Activated B cell treated with CpG ODN at 0.5 μM for 24 hours (primary cell): ENCODE data around the gene CALML5. TPM values are rescaled to one million over a fixed set of nuclear protein-coding genes. Genes with fewer than 3 reads are reported as not detected.

Experiments
- ATAC-seq: fragments of 200-7000 bp; cut with Tn5 transposase; one replicate; pipeline ENCODE4 v1.10.0; 2021; ENCODE audit warnings: low read depth, mild to moderate bottlenecking, moderate library complexity
- CTCF ChIA-PET: fragments of 350-600 bp; sonication (Branson Sonifier 250); formaldehyde crosslinking; loops from one replicate; lab custom pipeline; 2021; ENCODE audit warnings: antibody characterized with exemption; lab: Charles Lee
- POLR2A ChIA-PET: fragments of 350-600 bp; sonication (Branson Sonifier 250); formaldehyde crosslinking; loops from one replicate; lab custom pipeline; 2021; ENCODE audit warnings: antibody characterized with exemption; lab: Charles Lee
- DNase-seq: peaks from one replicate; pipeline ENCODE4 v3.0.0; 2022
- H3K27ac Mint-ChIP-seq: one replicate; pipeline ENCODE4 v1.8.0; 2020; ENCODE audit warnings: mixed read lengths
- H3K27me3 Mint-ChIP-seq: one replicate; pipeline ENCODE4 v1.8.0; 2021; ENCODE audit warnings: mixed read lengths
- H3K36me3 Mint-ChIP-seq: one replicate; pipeline ENCODE4 v1.8.0; 2021; ENCODE audit warnings: low read depth, mixed read lengths
- H3K4me1 Mint-ChIP-seq: one replicate; pipeline ENCODE4 v1.8.0; 2021; ENCODE audit warnings: mixed read lengths
- H3K4me3 Mint-ChIP-seq: one replicate; pipeline ENCODE4 v1.8.0; 2020; ENCODE audit warnings: mild to moderate bottlenecking, mixed read lengths
- H3K9me3 Mint-ChIP-seq: one replicate; pipeline ENCODE4 v1.8.0; 2020; ENCODE audit warnings: mixed read lengths
- intact Hi-C: fragments of 100-400 bp; cut with micrococcal nuclease; formaldehyde crosslinking; loops from one replicate; pipeline ENCODE4 v1.15.1; 2024
- total RNA-seq: library from RNA; stranded (reverse); gene quantifications from 2 replicates; pipeline ENCODE4 v1.2.3, GENCODE V29; 2022
- TF ChIP-seq, protein P1 (sequence below): fragments of 200-600 bp; IDR thresholded peaks from one replicate; pipeline ENCODE4 v1.8.0; 2022; ENCODE audit warnings: antibody characterized with exemption, mild to moderate bottlenecking

CALML5 gene
- total RNA-seq, 1 donor from 2014 or later = not detected

DNA sequence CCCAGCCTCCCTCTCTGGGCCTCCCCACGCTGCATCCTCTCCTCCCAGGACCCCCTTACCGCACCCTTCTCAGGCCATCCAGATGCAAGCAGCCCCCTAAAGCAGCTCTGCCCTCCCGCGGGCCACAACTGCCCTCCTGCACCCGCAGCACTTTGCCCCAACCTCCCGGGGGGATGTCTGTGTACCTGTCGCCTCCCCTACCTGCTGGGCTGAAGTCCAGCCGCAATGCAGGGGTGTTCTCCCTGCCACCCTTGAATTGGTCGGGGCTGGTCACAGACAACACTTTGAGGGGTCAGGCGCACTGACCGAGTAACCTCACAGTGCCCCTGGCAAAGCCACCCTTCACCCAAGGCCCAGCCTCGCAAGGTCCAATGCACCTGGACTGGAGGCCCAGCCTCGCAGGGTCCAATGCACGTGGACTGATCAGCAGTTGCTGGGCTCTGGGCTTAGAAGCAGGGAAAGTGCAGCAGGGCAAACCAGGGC is 8.3 kb upstream of the CALML5 start:
- H3K4me1 Mint-ChIP-seq = no peaks in the 10 kb centered on the region
- DNase-seq = no peak
- no peak overlapping the region for H3K27ac Mint-ChIP-seq
- H3K27me3 Mint-ChIP-seq = peaks cover 8% of the 10 kb centered on the region
- CTCF ChIA-PET = no interaction called here
- POLR2A ChIA-PET = no interaction called here
- no peak for ATAC-seq
- intact Hi-C loops = no loop called here
- H3K4me3 Mint-ChIP-seq = no peak overlapping the region
- TF ChIP-seq, protein P1, sequence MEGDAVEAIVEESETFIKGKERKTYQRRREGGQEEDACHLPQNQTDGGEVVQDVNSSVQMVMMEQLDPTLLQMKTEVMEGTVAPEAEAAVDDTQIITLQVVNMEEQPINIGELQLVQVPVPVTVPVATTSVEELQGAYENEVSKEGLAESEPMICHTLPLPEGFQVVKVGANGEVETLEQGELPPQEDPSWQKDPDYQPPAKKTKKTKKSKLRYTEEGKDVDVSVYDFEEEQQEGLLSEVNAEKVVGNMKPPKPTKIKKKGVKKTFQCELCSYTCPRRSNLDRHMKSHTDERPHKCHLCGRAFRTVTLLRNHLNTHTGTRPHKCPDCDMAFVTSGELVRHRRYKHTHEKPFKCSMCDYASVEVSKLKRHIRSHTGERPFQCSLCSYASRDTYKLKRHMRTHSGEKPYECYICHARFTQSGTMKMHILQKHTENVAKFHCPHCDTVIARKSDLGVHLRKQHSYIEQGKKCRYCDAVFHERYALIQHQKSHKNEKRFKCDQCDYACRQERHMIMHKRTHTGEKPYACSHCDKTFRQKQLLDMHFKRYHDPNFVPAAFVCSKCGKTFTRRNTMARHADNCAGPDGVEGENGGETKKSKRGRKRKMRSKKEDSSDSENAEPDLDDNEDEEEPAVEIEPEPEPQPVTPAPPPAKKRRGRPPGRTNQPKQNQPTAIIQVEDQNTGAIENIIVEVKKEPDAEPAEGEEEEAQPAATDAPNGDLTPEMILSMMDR = no peak
- H3K9me3 Mint-ChIP-seq = no peaks in the 10 kb centered on the region
- H3K36me3 Mint-ChIP-seq = no peaks in the 10 kb centered on the region

DNA sequence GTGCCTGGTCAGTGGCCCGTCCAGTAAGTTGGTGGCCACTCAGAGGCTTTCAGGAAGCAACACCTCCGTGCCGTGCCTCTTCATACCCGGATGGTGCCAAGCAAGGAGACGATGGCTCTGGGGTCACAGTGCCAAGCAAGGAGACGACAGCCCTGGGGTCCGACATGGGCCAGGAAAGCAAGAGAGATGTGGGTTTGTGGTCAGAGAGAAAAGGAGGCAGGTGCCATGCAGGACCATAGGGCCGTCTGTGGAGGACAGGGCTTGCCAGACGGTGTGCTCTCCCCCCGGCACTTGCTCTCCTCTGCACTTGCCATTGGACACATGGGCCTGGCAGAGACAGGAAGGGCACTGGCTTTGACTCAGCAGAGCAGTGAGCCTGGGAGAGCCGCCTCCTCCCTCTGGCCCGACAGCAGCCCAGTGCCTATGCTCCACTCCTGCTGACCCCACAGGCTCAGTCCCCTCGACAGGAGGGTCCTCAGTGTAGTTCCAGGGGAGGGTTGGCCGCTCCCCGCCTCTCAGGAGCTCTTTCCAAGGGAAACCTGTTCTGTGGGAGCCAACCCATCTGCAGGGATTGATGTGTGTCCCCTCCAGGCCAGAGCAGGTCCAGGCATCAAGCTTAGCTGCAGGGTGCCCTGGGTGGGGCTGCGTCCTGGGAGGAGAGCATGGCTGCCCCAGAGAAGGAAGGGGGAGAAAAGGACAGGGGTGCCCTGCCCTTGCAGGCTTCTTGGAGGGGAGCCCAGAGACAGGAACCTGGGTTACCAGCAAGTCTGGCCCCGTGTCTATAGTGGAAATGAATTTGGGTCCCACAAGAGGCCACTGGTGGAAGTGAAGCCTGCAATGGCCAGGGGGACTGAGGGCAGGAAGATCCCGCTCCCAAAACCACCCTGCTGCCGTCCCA is 7.6 kb upstream of the CALML5 start:
- Mint-ChIP-seq H3K9me3 (no peaks in the 10 kb centered on the region), H3K27me3 (peaks cover 2% of the 10 kb centered on the region), H3K4me3 (no peak overlapping the region), H3K4me1 (no peaks in the 10 kb centered on the region), H3K36me3 (no peaks in the 10 kb centered on the region), H3K27ac (no peak overlapping the region)
- no peak for DNase-seq
- intact Hi-C loops = no loop called here
- ATAC-seq = no peak
- ChIA-PET CTCF (no interaction called here), POLR2A (no interaction called here)
- TF ChIP-seq, protein P1 = no peak

DNA sequence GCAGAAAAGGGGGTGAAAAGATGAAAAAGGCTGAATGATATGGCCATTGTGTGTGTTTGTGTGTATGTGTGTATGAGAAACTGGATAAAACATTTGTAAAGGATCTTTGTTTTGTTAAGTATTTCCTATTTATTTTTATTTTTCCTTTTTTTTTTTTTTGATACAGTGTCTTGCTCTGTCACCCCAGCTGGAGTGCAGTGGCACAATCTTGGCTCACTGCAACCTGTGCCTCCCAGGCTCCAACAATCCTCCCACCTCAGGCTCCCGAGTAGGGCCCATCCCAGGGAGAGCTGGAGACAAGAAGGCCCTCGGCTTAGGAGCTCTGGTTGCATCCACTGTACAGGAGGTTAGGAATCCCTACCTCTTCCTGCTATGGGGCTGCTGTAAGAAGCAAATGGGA is 6.9 kb upstream of the CALML5 start:
- DNase-seq (no peak), ATAC-seq (no peak)
- POLR2A ChIA-PET = no interaction called here
- CTCF ChIA-PET = no interaction called here
- H3K4me1 Mint-ChIP-seq = no peaks in the 10 kb centered on the region
- TF ChIP-seq, protein P1 = no peak
- H3K27ac Mint-ChIP-seq = no peak overlapping the region
- intact Hi-C loops = no loop called here
- no peaks in the 10 kb centered on the region for H3K36me3 Mint-ChIP-seq
- no peaks in the 10 kb centered on the region for H3K9me3 Mint-ChIP-seq
- peaks cover 1% of the 10 kb centered on the region for H3K27me3 Mint-ChIP-seq
- no peak overlapping the region for H3K4me3 Mint-ChIP-seq

DNA sequence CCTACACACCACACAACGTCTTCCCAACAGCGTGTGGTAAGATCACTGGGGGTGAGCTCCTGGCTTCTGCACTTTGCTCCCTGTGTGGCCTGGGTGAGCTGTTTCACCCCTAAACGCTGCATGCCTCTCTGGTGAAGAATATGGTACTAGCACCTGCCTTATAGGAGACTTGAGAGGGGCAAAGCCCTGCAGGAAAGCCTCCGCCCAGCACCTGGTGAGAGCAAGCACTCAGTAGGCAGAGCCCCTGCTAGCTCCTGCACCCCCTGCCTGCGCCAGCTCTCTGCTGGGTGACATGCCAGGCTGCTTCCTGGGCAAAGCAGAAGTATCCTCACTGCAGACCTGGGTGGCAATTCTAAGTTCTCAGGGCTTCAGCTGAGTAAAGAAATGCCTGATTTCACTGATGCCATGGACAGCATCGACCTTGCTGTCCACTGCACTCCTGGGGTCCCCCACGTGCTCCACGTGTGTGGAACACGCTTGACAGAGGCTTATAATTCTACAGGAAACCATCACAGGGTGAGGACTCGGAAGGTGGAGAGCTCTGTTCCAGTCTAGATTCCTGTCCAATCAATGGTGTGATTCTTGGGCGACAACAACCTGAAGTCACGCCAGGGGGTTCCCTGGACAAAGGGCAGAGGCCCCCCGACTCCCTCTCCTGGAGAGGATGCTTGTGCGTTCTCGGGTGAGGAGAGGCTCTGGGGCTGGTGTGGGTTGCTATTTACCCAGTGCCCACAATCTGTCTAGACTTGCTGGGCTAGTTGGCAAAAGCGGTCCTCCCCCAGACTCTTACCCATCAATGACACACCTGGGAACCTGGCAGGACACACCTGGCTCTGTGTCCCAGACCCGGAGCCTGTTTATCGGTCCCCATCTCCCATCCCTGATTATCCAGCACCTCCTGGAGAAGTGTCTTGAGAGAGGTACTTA is 5.0 kb upstream of the CALML5 start:
- Mint-ChIP-seq H3K27me3 (peaks cover 3% of the 10 kb centered on the region), H3K4me3 (no peak overlapping the region), H3K27ac (no peak overlapping the region), H3K36me3 (no peaks in the 10 kb centered on the region), H3K9me3 (no peaks in the 10 kb centered on the region), H3K4me1 (no peaks in the 10 kb centered on the region)
- POLR2A ChIA-PET = no interaction called here
- CTCF ChIA-PET = no interaction called here
- no peak for ATAC-seq
- intact Hi-C loops = no loop called here
- no peak for DNase-seq
- TF ChIP-seq, protein P1 = no peak

DNA sequence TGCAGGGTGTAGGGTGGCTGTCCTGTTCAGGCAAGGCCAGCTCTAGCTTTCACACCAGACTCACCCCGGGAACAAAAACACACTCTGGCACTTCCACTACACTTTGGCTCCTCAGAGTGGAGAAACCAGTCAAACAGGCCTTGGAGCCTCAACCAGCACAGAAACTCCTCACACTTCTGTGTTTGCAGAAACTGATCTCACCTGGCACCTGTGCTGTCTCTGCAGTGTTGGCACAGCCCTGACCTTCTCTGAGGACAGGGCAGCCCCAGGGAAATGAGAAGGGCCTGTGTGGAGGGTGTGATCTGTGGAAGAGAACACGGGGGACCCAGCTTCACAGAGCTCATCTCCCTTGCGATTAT is 4.1 kb upstream of the CALML5 start:
- ChIA-PET CTCF (no interaction called here), POLR2A (no interaction called here)
- intact Hi-C loops = no loop called here
- ATAC-seq = no peak
- H3K4me1 Mint-ChIP-seq = no peaks in the 10 kb centered on the region
- TF ChIP-seq, protein P1 = no peak
- H3K36me3 Mint-ChIP-seq = no peaks in the 10 kb centered on the region
- H3K27ac Mint-ChIP-seq = no peak overlapping the region
- H3K9me3 Mint-ChIP-seq = no peaks in the 10 kb centered on the region
- no peak overlapping the region for H3K4me3 Mint-ChIP-seq
- peaks cover 2% of the 10 kb centered on the region for H3K27me3 Mint-ChIP-seq
- DNase-seq = no peak
